ENCODE measurements around the gene MEGF6. TPM values are rescaled to one million over a fixed set of nuclear protein-coding genes. Genes with fewer than 3 reads are reported as not detected.

MEGF6 gene
- total and polyA plus RNA-seq, 8 donors, result 40.6 to 108 (median 51.5) TPM

DNA sequence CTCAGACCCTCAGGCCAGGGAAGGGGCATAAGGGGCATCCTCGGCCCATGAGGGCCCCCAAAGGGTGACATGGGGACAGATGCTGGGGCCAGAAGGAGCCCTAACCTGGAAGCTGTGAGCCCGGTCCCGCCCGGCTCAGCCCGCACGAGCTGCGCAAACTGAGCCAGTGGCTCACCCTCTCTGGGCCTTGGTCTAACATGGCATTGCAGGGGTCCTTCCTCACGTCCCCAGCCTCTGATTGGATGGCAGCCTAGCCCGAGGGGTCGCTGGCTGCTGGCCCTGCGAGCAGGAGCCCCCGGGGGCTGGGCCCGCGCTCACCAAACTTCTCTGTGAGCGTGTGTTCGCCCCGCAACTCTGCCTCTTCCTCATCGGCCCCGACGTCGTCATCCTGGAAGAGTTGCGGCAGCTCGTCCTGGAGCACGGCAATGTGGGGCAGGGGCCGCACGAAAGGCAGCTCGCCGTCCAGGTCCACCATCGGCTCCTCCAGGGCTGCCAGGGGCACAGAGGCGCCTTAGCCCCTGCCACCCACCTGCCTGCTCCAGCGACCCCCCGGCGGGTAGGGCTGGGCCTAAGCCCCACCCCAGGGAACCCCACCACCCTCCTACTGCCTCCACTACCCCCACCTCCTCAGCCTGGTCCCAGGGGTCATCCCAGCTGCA lies 102.4 kb downstream of the MEGF6 start:
- ATAC-seq (no peak), DNase-seq (no peak)
- H3K36me3 ChIP-seq, result peaks cover 0 to 24% of the 10 kb centered on the region in 2 donors
- no peaks in the 10 kb centered on the region for H3K9me3 ChIP-seq
- TF ChIP-seq, protein P1, sequence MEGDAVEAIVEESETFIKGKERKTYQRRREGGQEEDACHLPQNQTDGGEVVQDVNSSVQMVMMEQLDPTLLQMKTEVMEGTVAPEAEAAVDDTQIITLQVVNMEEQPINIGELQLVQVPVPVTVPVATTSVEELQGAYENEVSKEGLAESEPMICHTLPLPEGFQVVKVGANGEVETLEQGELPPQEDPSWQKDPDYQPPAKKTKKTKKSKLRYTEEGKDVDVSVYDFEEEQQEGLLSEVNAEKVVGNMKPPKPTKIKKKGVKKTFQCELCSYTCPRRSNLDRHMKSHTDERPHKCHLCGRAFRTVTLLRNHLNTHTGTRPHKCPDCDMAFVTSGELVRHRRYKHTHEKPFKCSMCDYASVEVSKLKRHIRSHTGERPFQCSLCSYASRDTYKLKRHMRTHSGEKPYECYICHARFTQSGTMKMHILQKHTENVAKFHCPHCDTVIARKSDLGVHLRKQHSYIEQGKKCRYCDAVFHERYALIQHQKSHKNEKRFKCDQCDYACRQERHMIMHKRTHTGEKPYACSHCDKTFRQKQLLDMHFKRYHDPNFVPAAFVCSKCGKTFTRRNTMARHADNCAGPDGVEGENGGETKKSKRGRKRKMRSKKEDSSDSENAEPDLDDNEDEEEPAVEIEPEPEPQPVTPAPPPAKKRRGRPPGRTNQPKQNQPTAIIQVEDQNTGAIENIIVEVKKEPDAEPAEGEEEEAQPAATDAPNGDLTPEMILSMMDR (IDR thresholded peaks at IDR 0.05), result no peak
- H3K4me1 ChIP-seq, result peaks cover 0 to 8% of the 10 kb centered on the region in 2 donors
- no peak overlapping the region for H3K27ac ChIP-seq
- intact Hi-C loops (cut with DNase I), result no loop called here
- H3K4me3 ChIP-seq, result no peak overlapping the region
- H3K27me3 ChIP-seq, result no peaks in the 10 kb centered on the region

GRCh38 chr1:3507636-3508275 lies 103.6 kb downstream of the MEGF6 start:
- no peaks in the 10 kb centered on the region for H3K27me3 ChIP-seq
- ATAC-seq (no peak), DNase-seq (no peak)
- intact Hi-C loops (cut with DNase I), result no loop called here
- H3K9me3 ChIP-seq, result no peaks in the 10 kb centered on the region
- peaks cover 0 to 8% of the 10 kb centered on the region in 2 donors for H3K4me1 ChIP-seq
- no peak overlapping the region for H3K4me3 ChIP-seq
- TF ChIP-seq, protein P1 (IDR thresholded peaks at IDR 0.05), result no peak
- H3K27ac ChIP-seq, result no peak overlapping the region
- peaks cover 0 to 24% of the 10 kb centered on the region in 2 donors for H3K36me3 ChIP-seq

- TF ChIP-seq, protein P1 (IDR thresholded peaks at IDR 0.05), result no peak
- Histone ChIP-seq H3K27ac (no peak overlapping the region), H3K4me3 (no peak overlapping the region), H3K36me3 (peaks cover 0 to 24% of the 10 kb centered on the region in 2 donors), H3K4me1 (peaks cover 0 to 8% of the 10 kb centered on the region in 2 donors), H3K27me3 (no peaks in the 10 kb centered on the region), H3K9me3 (no peaks in the 10 kb centered on the region)
- no peak for ATAC-seq
- intact Hi-C loops (cut with DNase I), result no loop called here
- DNase-seq, result no peak
Measured at GRCh38 chr1:3506943-3507342, 104.4 kb downstream of the MEGF6 start.

DNA sequence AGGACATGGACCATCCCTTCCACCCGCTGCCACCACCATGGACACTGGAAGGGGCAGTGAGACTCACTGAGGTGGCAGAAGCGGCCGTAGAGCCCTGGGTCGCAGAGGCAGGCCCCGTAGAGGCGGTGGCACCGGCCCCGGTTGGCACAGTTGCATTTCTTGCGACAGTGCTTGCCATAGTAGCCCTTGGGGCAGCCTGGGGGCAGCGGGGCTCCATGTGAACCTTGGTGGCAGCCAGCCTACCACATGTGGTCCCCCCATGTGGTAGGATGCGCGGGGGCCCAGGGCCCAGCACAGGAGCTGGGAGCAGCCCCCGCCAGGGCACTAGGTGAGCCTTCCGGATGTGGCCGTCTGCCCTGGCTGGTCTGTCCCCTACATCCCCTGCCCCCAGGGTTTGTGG lies 105.3 kb downstream of the MEGF6 start:
- TF ChIP-seq, protein P1 (IDR thresholded peaks at IDR 0.05), result no peak
- ATAC-seq (no peak), DNase-seq (no peak)
- Histone ChIP-seq H3K4me3 (no peak overlapping the region), H3K36me3 (peaks cover 0 to 24% of the 10 kb centered on the region in 2 donors), H3K27me3 (no peaks in the 10 kb centered on the region), H3K27ac (no peak overlapping the region), H3K9me3 (no peaks in the 10 kb centered on the region), H3K4me1 (peaks cover 0 to 8% of the 10 kb centered on the region in 2 donors)
- intact Hi-C loops (cut with DNase I), result no loop called here

GRCh38 chr1:3505161-3505560 lies 106.1 kb downstream of the MEGF6 start:
- no peak for DNase-seq
- Histone ChIP-seq H3K4me1 (peaks cover 0 to 8% of the 10 kb centered on the region in 2 donors), H3K9me3 (no peaks in the 10 kb centered on the region), H3K4me3 (no peak overlapping the region), H3K27ac (peak overlapping the region in 1 of 2 donors; percentile 64), H3K36me3 (peaks cover 0 to 33% of the 10 kb centered on the region in 2 donors), H3K27me3 (no peaks in the 10 kb centered on the region)
- no peak for ATAC-seq
- TF ChIP-seq, protein P1 (IDR thresholded peaks at IDR 0.05), result no peak
- intact Hi-C loops (cut with DNase I), result no loop called here

Measured in left lung (tissue), 10 donors.